Choroid plexus epithelial cell (primary cell): ENCODE measurements around the gene COL4A4.

Source experiments
- DNase-seq: peaks from one replicate; pipeline ENCODE4 v3.0.0-alpha.2; 2010; ENCODE audit warnings: low read depth
- H3K4me3 ChIP-seq: 2 replicates; pipeline ENCODE4 v1.5.1; 2011; ENCODE audit warnings: low read depth, mild to moderate bottlenecking, control low read depth, low read length, moderate library complexity
- CTCF ChIP-seq: conservative IDR thresholded peaks from 2 replicates; pipeline ENCODE4 v1.5.1; 2011; ENCODE audit warnings: low read depth, mild to moderate bottlenecking, control low read depth, inconsistent platforms, low read length, moderate library complexity

Gene COL4A4

GRCh38 chr2:227150222-227150936, 13.6 kb downstream of the COL4A4 start:
- no peak for DNase-seq
- H3K4me3 ChIP-seq: no peak overlapping the region
- TF ChIP-seq CTCF: no peak

- no peak overlapping the region for H3K4me3 ChIP-seq
- DNase-seq: no peak
- no peak for TF ChIP-seq CTCF
Measured at GRCh38 chr2:227148106-227148505, 15.9 kb downstream of the COL4A4 start.

- no peak overlapping the region for H3K4me3 ChIP-seq
- no peak for TF ChIP-seq CTCF
- peak; percentile 43 for DNase-seq
Measured at GRCh38 chr2:227147023-227147422, 17.0 kb downstream of the COL4A4 start.

GRCh38 chr2:227146456-227146855, 17.5 kb downstream of the COL4A4 start:
- TF ChIP-seq CTCF: no peak
- no peak overlapping the region for H3K4me3 ChIP-seq
- DNase-seq: no peak

- DNase-seq: no peak
- no peak overlapping the region for H3K4me3 ChIP-seq
- no peak for TF ChIP-seq CTCF
Measured at GRCh38 chr2:227143895-227144294, 20.1 kb downstream of the COL4A4 start.

- DNase-seq: no peak
- H3K4me3 ChIP-seq: no peak overlapping the region
- no peak for TF ChIP-seq CTCF
Measured at GRCh38 chr2:227141301-227141700, 22.7 kb downstream of the COL4A4 start.

- no peak overlapping the region for H3K4me3 ChIP-seq
- DNase-seq: peak; percentile 56
Measured at GRCh38 chr2:227134591-227134990, 29.4 kb downstream of the COL4A4 start.

More at GRCh38 chr2:227134591-227134990, 29.4 kb downstream of the COL4A4 start:
- TF ChIP-seq CTCF: no peak
